Astrocyte (in vitro differentiated cells and primary cell): ENCODE results near the gene TNFAIP1.

Experiments
- EZH2 ChIP-seq: IDR thresholded peaks from 2 replicates; pipeline ENCODE4 v1.6.1; 2012; ENCODE audit warnings: mild to moderate bottlenecking, low read length, inconsistent platforms; ENCODE audit not compliant: insufficient read depth
- TF ChIP-seq, protein P1 (sequence below): IDR thresholded peaks from 2 replicates; pipeline ENCODE4 v1.5.1; 2011; ENCODE audit warnings: low read depth, mild to moderate bottlenecking, inconsistent platforms, low read length, moderate library complexity; ENCODE audit not compliant: insufficient read depth

DNA sequence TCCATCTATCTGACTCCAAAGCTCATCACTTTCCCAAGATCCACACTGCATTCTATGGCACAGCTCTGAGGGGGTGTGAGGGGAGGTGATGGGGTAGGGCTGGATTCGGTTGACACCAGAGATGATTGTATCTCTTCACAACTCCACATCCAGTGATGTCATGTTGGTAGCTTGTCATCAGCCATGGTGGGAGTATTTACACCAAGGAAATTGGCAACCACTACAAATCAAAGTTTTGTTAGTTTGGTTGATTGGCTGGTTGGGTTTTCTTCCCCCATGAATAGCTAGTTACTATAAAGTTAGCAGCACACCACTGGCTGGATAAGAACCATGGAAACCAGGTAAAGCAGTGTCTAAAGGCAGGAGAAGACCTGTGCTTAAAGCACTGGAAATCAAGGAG is 55.4 kb downstream of the TNFAIP1 start:
- no peak for TF ChIP-seq EZH2
- TF ChIP-seq, protein P1, sequence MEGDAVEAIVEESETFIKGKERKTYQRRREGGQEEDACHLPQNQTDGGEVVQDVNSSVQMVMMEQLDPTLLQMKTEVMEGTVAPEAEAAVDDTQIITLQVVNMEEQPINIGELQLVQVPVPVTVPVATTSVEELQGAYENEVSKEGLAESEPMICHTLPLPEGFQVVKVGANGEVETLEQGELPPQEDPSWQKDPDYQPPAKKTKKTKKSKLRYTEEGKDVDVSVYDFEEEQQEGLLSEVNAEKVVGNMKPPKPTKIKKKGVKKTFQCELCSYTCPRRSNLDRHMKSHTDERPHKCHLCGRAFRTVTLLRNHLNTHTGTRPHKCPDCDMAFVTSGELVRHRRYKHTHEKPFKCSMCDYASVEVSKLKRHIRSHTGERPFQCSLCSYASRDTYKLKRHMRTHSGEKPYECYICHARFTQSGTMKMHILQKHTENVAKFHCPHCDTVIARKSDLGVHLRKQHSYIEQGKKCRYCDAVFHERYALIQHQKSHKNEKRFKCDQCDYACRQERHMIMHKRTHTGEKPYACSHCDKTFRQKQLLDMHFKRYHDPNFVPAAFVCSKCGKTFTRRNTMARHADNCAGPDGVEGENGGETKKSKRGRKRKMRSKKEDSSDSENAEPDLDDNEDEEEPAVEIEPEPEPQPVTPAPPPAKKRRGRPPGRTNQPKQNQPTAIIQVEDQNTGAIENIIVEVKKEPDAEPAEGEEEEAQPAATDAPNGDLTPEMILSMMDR: no peak
